WTC11 (cell line): ENCODE data around the gene SH3BP2. TPM values are rescaled to one million over a fixed set of nuclear protein-coding genes. Genes with fewer than 3 reads are reported as not detected.

Experiments
- ATAC-seq: fragments of 200-7000 bp; cut with Tn5 transposase; 2 replicates; pipeline ENCODE4 v1.10.0; 2021; ENCODE audit warnings: mild to moderate bottlenecking, moderate library complexity
- CTCF ChIA-PET: fragments of 300-600 bp; sonication (Branson Sonifier 250); formaldehyde crosslinking; loops from one replicate; lab custom pipeline; 2021; ENCODE audit warnings: antibody characterized with exemption; lab: Charles Lee
- POLR2A ChIA-PET: fragments of 350-600 bp; sonication (Branson Sonifier 250); formaldehyde crosslinking; loops from one replicate; lab custom pipeline; 2021; ENCODE audit warnings: antibody characterized with exemption; lab: Charles Lee
- DNase-seq: peaks from one replicate; pipeline ENCODE4 v3.0.0; 2021; ENCODE audit warnings: low spot score
- H3K27ac Mint-ChIP-seq: 2 replicates; pipeline ENCODE4 v1.8.0; 2021; ENCODE audit warnings: mixed read lengths
- H3K27me3 Mint-ChIP-seq: 2 replicates; pipeline ENCODE4 v1.8.0; 2021; ENCODE audit warnings: low read depth, mild to moderate bottlenecking, moderate library complexity, mixed read lengths
- H3K36me3 Mint-ChIP-seq: 2 replicates; pipeline ENCODE4 v1.8.0; 2021; ENCODE audit warnings: mixed read lengths
- H3K4me1 Mint-ChIP-seq: 2 replicates; pipeline ENCODE4 v1.8.0; 2022; ENCODE audit warnings: mixed read lengths
- H3K4me3 Mint-ChIP-seq: 2 replicates; pipeline ENCODE4 v1.8.0; 2021; ENCODE audit warnings: mild to moderate bottlenecking, moderate library complexity, mixed read lengths
- H3K9me3 Mint-ChIP-seq: 2 replicates; pipeline ENCODE4 v1.8.0; 2021; ENCODE audit warnings: mixed read lengths
- CREB1 ChIP-seq: sonication (generic); formaldehyde crosslinking; IDR thresholded peaks from 2 replicates; pipeline ENCODE4 v1.8.0; 2023; ENCODE audit warnings: mild to moderate bottlenecking, missing genetic modification reagents
- ETV6 ChIP-seq: sonication (generic); formaldehyde crosslinking; IDR thresholded peaks from 2 replicates; pipeline ENCODE4 v1.8.1; 2022; ENCODE audit warnings: mild to moderate bottlenecking, missing genetic modification reagents
- FOXK1 ChIP-seq: sonication (generic); formaldehyde crosslinking; IDR thresholded peaks from 2 replicates; pipeline ENCODE4 v1.8.0; 2022; ENCODE audit warnings: mild to moderate bottlenecking, moderate library complexity, missing genetic modification reagents
- GABPB1 ChIP-seq: sonication (generic); formaldehyde crosslinking; IDR thresholded peaks from 2 replicates; pipeline ENCODE4 v1.8.1; 2023; ENCODE audit warnings: mild to moderate bottlenecking, missing genetic modification reagents
- GRHL2 ChIP-seq: fragments of 250-450 bp; sonication (Bioruptor Pico); IDR thresholded peaks from 2 replicates; pipeline ENCODE4 v1.8.0; 2022; ENCODE audit warnings: mild to moderate bottlenecking, moderate library complexity; ENCODE audit not compliant: insufficient replicate concordance, severe bottlenecking
- GTF2I ChIP-seq: fragments of 250-450 bp; sonication (Bioruptor Pico); conservative IDR thresholded peaks from 2 replicates; pipeline ENCODE4 v1.4.0; 2021; ENCODE audit warnings: mild to moderate bottlenecking
- MXD4 ChIP-seq: fragments of 250-450 bp; sonication (Bioruptor Pico); IDR thresholded peaks from 2 replicates; pipeline ENCODE4 v1.8.0; 2021; ENCODE audit warnings: mild to moderate bottlenecking, moderate library complexity, borderline replicate concordance
- MYBL2 ChIP-seq: sonication (generic); formaldehyde crosslinking; IDR thresholded peaks from 2 replicates; pipeline ENCODE4 v1.8.1; 2023; ENCODE audit warnings: mild to moderate bottlenecking, moderate library complexity, missing genetic modification reagents
- SMAD3 ChIP-seq: sonication (generic); formaldehyde crosslinking; IDR thresholded peaks from 2 replicates; pipeline ENCODE4 v1.8.0; 2022; ENCODE audit warnings: missing genetic modification reagents, mild to moderate bottlenecking, borderline replicate concordance
- TEAD4 ChIP-seq: sonication (generic); formaldehyde crosslinking; IDR thresholded peaks from 2 replicates; pipeline ENCODE4 v1.8.0; 2022; ENCODE audit warnings: mild to moderate bottlenecking, missing genetic modification reagents
- ZBTB21 ChIP-seq: sonication (generic); formaldehyde crosslinking; IDR thresholded peaks from 2 replicates; pipeline ENCODE4 v1.8.1; 2023; ENCODE audit warnings: mild to moderate bottlenecking, missing genetic modification reagents, borderline replicate concordance
- ZNF219 ChIP-seq: sonication (generic); formaldehyde crosslinking; IDR thresholded peaks from 2 replicates; pipeline ENCODE4 v1.8.0; 2023; ENCODE audit warnings: missing genetic modification reagents, mild to moderate bottlenecking, borderline replicate concordance
- ZNF317 ChIP-seq: sonication (generic); formaldehyde crosslinking; IDR thresholded peaks from 2 replicates; pipeline ENCODE4 v1.8.1; 2023; ENCODE audit warnings: low read depth, mild to moderate bottlenecking, moderate library complexity, missing genetic modification reagents, borderline replicate concordance
- total RNA-seq: library from RNA; stranded (reverse); gene quantifications from 3 replicates; pipeline ENCODE4 v1.2.3, GENCODE V29; 2021
- TF ChIP-seq, protein P1 (sequence below): fragments of 250-450 bp; sonication (Bioruptor Pico); IDR thresholded peaks from 2 replicates; pipeline ENCODE4 v1.9.0; 2021; ENCODE audit warnings: mild to moderate bottlenecking
- TF ChIP-seq, protein P2 (sequence below): sonication (generic); formaldehyde crosslinking; IDR thresholded peaks from 2 replicates; pipeline ENCODE4 v1.8.1; 2023; ENCODE audit warnings: mild to moderate bottlenecking, moderate library complexity, missing genetic modification reagents
- TF ChIP-seq, protein P3 (sequence below): sonication (generic); formaldehyde crosslinking; IDR thresholded peaks from 2 replicates; pipeline ENCODE4 v1.8.1; 2022; ENCODE audit warnings: mild to moderate bottlenecking, missing genetic modification reagents, moderate library complexity, borderline replicate concordance
- TF ChIP-seq, protein P4 (sequence below): sonication (generic); formaldehyde crosslinking; conservative IDR thresholded peaks from 2 replicates; pipeline ENCODE4 v1.8.1; 2022; ENCODE audit warnings: mild to moderate bottlenecking, missing genetic modification reagents
- TF ChIP-seq, protein P5 (sequence below): sonication (generic); formaldehyde crosslinking; IDR thresholded peaks from 2 replicates; pipeline ENCODE4 v1.8.0; 2022; ENCODE audit warnings: mild to moderate bottlenecking, missing genetic modification reagents
- TF ChIP-seq, protein P6 (sequence below): sonication (generic); formaldehyde crosslinking; IDR thresholded peaks from 2 replicates; pipeline ENCODE4 v1.8.1; 2023; ENCODE audit warnings: mild to moderate bottlenecking, missing genetic modification reagents, moderate library complexity
- TF ChIP-seq, protein P7 (sequence below): sonication (generic); formaldehyde crosslinking; IDR thresholded peaks from 2 replicates; pipeline ENCODE4 v1.8.1; 2022; ENCODE audit warnings: missing genetic modification reagents, borderline replicate concordance
- TF ChIP-seq, protein P8 (sequence below): sonication (generic); formaldehyde crosslinking; IDR thresholded peaks from 2 replicates; pipeline ENCODE4 v1.8.1; 2022; ENCODE audit warnings: low read depth, missing genetic modification reagents, borderline replicate concordance
- TF ChIP-seq, protein P9 (sequence below): sonication (generic); formaldehyde crosslinking; IDR thresholded peaks from 2 replicates; pipeline ENCODE4 v1.8.0; 2022; ENCODE audit warnings: missing genetic modification reagents

SH3BP2 gene
- total RNA-seq, 1 experiment from 2014 or later: 49.1 TPM

DNA sequence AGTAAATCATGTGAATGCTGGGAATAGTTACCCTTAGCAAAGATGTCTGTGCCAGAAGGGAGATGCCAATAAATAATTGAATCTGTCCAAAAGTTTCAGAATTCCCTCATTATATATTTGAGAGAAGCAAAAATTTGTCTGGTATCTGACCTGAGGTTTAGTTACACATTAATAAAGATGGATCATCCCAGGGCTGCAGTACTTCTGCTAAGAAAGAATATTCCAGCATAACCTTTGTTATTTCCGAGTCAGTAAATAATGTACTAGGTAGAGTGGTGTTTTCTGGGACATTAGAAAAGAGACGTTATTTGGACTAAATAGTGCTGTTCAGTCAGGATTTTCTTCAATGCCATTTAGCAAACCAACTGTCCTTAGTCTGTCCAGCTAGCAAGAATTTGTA is 77.2 kb downstream of the SH3BP2 start:
- DNase-seq: no peak
- ChIA-PET CTCF (no interaction called here), POLR2A (no interaction called here)
- TF ChIP-seq TEAD4 (CRISPR knock-in tag): no peak
- no peak for TF ChIP-seq GRHL2 (CRISPR knock-in tag)
- TF ChIP-seq, protein P1, sequence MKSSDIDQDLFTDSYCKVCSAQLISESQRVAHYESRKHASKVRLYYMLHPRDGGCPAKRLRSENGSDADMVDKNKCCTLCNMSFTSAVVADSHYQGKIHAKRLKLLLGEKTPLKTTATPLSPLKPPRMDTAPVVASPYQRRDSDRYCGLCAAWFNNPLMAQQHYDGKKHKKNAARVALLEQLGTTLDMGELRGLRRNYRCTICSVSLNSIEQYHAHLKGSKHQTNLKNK (CRISPR knock-in tag): no peak
- no peak for TF ChIP-seq ETV6 (CRISPR knock-in tag)
- TF ChIP-seq MYBL2: no peak
- TF ChIP-seq, protein P2, sequence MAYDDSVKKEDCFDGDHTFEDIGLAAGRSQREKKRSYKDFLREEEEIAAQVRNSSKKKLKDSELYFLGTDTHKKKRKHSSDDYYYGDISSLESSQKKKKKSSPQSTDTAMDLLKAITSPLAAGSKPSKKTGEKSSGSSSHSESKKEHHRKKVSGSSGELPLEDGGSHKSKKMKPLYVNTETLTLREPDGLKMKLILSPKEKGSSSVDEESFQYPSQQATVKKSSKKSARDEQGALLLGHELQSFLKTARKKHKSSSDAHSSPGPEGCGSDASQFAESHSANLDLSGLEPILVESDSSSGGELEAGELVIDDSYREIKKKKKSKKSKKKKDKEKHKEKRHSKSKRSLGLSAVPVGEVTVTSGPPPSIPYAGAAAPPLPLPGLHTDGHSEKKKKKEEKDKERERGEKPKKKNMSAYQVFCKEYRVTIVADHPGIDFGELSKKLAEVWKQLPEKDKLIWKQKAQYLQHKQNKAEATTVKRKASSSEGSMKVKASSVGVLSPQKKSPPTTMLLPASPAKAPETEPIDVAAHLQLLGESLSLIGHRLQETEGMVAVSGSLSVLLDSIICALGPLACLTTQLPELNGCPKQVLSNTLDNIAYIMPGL: no peak
- TF ChIP-seq, protein P3, sequence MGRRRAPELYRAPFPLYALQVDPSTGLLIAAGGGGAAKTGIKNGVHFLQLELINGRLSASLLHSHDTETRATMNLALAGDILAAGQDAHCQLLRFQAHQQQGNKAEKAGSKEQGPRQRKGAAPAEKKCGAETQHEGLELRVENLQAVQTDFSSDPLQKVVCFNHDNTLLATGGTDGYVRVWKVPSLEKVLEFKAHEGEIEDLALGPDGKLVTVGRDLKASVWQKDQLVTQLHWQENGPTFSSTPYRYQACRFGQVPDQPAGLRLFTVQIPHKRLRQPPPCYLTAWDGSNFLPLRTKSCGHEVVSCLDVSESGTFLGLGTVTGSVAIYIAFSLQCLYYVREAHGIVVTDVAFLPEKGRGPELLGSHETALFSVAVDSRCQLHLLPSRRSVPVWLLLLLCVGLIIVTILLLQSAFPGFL (CRISPR knock-in tag): no peak
- TF ChIP-seq, protein P4, sequence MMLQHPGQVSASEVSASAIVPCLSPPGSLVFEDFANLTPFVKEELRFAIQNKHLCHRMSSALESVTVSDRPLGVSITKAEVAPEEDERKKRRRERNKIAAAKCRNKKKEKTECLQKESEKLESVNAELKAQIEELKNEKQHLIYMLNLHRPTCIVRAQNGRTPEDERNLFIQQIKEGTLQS: no peak
- TF ChIP-seq FOXK1: no peak
- TF ChIP-seq, protein P5, sequence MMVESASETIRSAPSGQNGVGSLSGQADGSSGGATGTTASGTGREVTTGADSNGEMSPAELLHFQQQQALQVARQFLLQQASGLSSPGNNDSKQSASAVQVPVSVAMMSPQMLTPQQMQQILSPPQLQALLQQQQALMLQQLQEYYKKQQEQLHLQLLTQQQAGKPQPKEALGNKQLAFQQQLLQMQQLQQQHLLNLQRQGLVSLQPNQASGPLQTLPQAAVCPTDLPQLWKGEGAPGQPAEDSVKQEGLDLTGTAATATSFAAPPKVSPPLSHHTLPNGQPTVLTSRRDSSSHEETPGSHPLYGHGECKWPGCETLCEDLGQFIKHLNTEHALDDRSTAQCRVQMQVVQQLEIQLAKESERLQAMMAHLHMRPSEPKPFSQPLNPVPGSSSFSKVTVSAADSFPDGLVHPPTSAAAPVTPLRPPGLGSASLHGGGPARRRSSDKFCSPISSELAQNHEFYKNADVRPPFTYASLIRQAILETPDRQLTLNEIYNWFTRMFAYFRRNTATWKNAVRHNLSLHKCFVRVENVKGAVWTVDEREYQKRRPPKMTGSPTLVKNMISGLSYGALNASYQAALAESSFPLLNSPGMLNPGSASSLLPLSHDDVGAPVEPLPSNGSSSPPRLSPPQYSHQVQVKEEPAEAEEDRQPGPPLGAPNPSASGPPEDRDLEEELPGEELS: no peak
- TF ChIP-seq ZNF219 (CRISPR knock-in tag): no peak
- TF ChIP-seq CREB1: no peak
- TF ChIP-seq, protein P6, sequence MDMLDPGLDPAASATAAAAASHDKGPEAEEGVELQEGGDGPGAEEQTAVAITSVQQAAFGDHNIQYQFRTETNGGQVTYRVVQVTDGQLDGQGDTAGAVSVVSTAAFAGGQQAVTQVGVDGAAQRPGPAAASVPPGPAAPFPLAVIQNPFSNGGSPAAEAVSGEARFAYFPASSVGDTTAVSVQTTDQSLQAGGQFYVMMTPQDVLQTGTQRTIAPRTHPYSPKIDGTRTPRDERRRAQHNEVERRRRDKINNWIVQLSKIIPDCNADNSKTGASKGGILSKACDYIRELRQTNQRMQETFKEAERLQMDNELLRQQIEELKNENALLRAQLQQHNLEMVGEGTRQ (CRISPR knock-in tag): no peak
- H3K27me3 Mint-ChIP-seq: no peaks in the 10 kb centered on the region
- no peak for ATAC-seq
- no peak overlapping the region for H3K4me3 Mint-ChIP-seq
- H3K9me3 Mint-ChIP-seq: no peaks in the 10 kb centered on the region
- peaks cover 3% of the 10 kb centered on the region; the same call in 1 of the 2 replicates for H3K36me3 Mint-ChIP-seq
- H3K4me1 Mint-ChIP-seq: peaks cover 67% of the 10 kb centered on the region
- H3K27ac Mint-ChIP-seq: no peak overlapping the region; the same call in 1 of the 2 replicates

DNA sequence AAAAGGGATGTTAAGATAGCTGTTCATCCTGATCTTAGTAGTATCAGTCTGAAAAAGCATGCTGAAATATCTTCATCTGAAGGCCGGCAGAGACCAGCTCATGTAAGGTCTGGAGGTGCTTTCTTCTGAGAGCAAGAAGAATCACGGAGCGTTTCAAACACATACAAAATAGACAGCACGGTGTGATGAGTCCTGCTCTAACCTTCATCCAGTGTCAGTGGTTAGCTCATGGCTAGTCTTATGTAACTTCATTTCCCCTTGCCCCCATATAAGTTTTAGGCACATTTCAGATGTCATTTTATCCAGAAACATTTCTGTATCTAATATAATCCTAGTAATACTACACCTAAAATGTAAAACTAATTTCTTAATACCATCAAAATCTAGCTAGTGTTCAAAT is 78.6 kb downstream of the SH3BP2 start:
- H3K36me3 Mint-ChIP-seq: peaks cover 11% of the 10 kb centered on the region
- no peaks in the 10 kb centered on the region for H3K27me3 Mint-ChIP-seq
- POLR2A ChIA-PET: no interaction called here
- CTCF ChIA-PET: interaction anchor here (1.0 kb wide), 1 partner anchor 40 kb away, joined by 3 read pairs; no protein-coding TSS in a partner anchor
- ATAC-seq (no peak), DNase-seq (no peak)
- H3K27ac Mint-ChIP-seq: no peak overlapping the region
- H3K4me1 Mint-ChIP-seq: peaks cover 58% of the 10 kb centered on the region
- no peak overlapping the region for H3K4me3 Mint-ChIP-seq
- no peaks in the 10 kb centered on the region for H3K9me3 Mint-ChIP-seq
- no peak for TF ChIP-seq ZNF317 (CRISPR knock-in tag)
- TF ChIP-seq SMAD3 (CRISPR knock-in tag): no peak
- TF ChIP-seq, protein P7, sequence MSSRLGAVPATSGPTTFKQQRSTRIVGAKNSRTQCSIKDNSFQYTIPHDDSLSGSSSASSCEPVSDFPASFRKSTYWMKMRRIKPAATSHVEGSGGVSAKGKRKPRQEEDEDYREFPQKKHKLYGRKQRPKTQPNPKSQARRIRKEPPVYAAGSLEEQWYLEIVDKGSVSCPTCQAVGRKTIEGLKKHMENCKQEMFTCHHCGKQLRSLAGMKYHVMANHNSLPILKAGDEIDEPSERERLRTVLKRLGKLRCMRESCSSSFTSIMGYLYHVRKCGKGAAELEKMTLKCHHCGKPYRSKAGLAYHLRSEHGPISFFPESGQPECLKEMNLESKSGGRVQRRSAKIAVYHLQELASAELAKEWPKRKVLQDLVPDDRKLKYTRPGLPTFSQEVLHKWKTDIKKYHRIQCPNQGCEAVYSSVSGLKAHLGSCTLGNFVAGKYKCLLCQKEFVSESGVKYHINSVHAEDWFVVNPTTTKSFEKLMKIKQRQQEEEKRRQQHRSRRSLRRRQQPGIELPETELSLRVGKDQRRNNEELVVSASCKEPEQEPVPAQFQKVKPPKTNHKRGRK (CRISPR knock-in tag): no peak
- no peak for TF ChIP-seq ZBTB21
- no peak for TF ChIP-seq GABPB1 (CRISPR knock-in tag)
- TF ChIP-seq MXD4: no peak
- TF ChIP-seq, protein P8, sequence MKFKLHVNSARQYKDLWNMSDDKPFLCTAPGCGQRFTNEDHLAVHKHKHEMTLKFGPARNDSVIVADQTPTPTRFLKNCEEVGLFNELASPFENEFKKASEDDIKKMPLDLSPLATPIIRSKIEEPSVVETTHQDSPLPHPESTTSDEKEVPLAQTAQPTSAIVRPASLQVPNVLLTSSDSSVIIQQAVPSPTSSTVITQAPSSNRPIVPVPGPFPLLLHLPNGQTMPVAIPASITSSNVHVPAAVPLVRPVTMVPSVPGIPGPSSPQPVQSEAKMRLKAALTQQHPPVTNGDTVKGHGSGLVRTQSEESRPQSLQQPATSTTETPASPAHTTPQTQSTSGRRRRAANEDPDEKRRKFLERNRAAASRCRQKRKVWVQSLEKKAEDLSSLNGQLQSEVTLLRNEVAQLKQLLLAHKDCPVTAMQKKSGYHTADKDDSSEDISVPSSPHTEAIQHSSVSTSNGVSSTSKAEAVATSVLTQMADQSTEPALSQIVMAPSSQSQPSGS: no peak
- TF ChIP-seq, protein P9, sequence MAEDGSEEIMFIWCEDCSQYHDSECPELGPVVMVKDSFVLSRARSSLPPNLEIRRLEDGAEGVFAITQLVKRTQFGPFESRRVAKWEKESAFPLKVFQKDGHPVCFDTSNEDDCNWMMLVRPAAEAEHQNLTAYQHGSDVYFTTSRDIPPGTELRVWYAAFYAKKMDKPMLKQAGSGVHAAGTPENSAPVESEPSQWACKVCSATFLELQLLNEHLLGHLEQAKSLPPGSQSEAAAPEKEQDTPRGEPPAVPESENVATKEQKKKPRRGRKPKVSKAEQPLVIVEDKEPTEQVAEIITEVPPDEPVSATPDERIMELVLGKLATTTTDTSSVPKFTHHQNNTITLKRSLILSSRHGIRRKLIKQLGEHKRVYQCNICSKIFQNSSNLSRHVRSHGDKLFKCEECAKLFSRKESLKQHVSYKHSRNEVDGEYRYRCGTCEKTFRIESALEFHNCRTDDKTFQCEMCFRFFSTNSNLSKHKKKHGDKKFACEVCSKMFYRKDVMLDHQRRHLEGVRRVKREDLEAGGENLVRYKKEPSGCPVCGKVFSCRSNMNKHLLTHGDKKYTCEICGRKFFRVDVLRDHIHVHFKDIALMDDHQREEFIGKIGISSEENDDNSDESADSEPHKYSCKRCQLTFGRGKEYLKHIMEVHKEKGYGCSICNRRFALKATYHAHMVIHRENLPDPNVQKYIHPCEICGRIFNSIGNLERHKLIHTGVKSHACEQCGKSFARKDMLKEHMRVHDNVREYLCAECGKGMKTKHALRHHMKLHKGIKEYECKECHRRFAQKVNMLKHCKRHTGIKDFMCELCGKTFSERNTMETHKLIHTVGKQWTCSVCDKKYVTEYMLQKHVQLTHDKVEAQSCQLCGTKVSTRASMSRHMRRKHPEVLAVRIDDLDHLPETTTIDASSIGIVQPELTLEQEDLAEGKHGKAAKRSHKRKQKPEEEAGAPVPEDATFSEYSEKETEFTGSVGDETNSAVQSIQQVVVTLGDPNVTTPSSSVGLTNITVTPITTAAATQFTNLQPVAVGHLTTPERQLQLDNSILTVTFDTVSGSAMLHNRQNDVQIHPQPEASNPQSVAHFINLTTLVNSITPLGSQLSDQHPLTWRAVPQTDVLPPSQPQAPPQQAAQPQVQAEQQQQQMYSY (CRISPR knock-in tag): no peak
- TF ChIP-seq GTF2I (CRISPR knock-in tag): no peak
